A673 (cell line): ENCODE measurements around the gene ADAM17. TPM values are rescaled to one million over a fixed set of nuclear protein-coding genes. Genes with fewer than 3 reads are reported as not detected.

Experiments
- Bru-seq: library from RNA; stranded (reverse); fragments of 400-500 nt; gene quantifications from one replicate; lab custom pipeline; 2021; lab: Mats Ljungman, UMichigan
- BruChase-seq, 2 experiments: library from RNA; stranded (reverse); fragments of 400-500 nt; gene quantifications; one replicate each; lab custom pipeline; 2021; lab: Mats Ljungman, UMichigan
- BruUV-seq: library from RNA; stranded (reverse); fragments of 400-500 nt; replicated peaks from 2 replicates; lab custom pipeline; 2021; lab: Mats Ljungman, UMichigan
- CTCF ChIA-PET: fragments of 300-600 bp; sonication (Branson Sonifier 250); formaldehyde crosslinking; loops from one replicate; lab custom pipeline; 2022; ENCODE audit warnings: antibody characterized with exemption; lab: Charles Lee
- POLR2A ChIA-PET: fragments of 300-600 bp; sonication (Branson Sonifier 250); formaldehyde crosslinking; loops from one replicate; lab custom pipeline; 2022; ENCODE audit warnings: antibody characterized with exemption; ENCODE audit not compliant: low non-redundant PET; lab: Charles Lee
- DNase-seq: peaks from one replicate; pipeline ENCODE4 v3.0.0-alpha.2; 2015; ENCODE audit warnings: low spot score
- H3K27ac ChIP-seq: fragments of 200-600 bp; sonication (generic); 2 replicates; pipeline ENCODE4 v1.5.1; 2016; ENCODE audit warnings: mixed run types, low read depth, mild to moderate bottlenecking, mixed read lengths, antibody characterized with exemption, low read length; ENCODE audit not compliant: poor library complexity, severe bottlenecking
- H3K27me3 ChIP-seq: fragments of 200-600 bp; sonication (generic); replicated peaks from 2 replicates; pipeline ENCODE4 v1.6.1; 2017; ENCODE audit warnings: mixed run types, low read depth, mild to moderate bottlenecking, mixed read lengths, antibody characterized with exemption, low read length; ENCODE audit not compliant: insufficient read depth, poor library complexity
- H3K36me3 ChIP-seq: fragments of 200-600 bp; sonication (generic); 2 replicates; pipeline ENCODE4 v1.6.1; 2016; ENCODE audit warnings: mixed run types, mild to moderate bottlenecking, mixed read lengths, antibody characterized with exemption, low read length; ENCODE audit not compliant: insufficient read depth, poor library complexity, severe bottlenecking
- H3K4me1 ChIP-seq: fragments of 200-600 bp; sonication (generic); 2 replicates; pipeline ENCODE4 v1.6.1; 2017; ENCODE audit warnings: mixed run types, mild to moderate bottlenecking, mixed read lengths, antibody characterized with exemption, low read length; ENCODE audit not compliant: insufficient read depth, poor library complexity, severe bottlenecking
- H3K4me3 ChIP-seq: fragments of 200-600 bp; sonication (generic); 2 replicates; pipeline ENCODE4 v1.5.1; 2016; ENCODE audit warnings: low read depth, mixed run types, mild to moderate bottlenecking, mixed read lengths, low read length; ENCODE audit not compliant: poor library complexity, severe bottlenecking
- H3K9me3 ChIP-seq: fragments of 200-600 bp; sonication (generic); 2 replicates; pipeline ENCODE4 v1.6.1; 2016; ENCODE audit warnings: mixed run types, low read depth, mild to moderate bottlenecking, mixed read lengths, antibody characterized with exemption, low read length; ENCODE audit not compliant: poor library complexity, severe bottlenecking
- EZH2 ChIP-seq: fragments of 200-600 bp; sonication (generic); IDR thresholded peaks from 2 replicates; pipeline ENCODE4 v1.6.1; 2017; ENCODE audit warnings: borderline replicate concordance, low read depth, mild to moderate bottlenecking, mixed read lengths, antibody characterized with exemption, low read length; ENCODE audit not compliant: poor library complexity, severe bottlenecking
- intact Hi-C: fragments of 100-400 bp; cut with micrococcal nuclease; formaldehyde crosslinking; loops from one replicate; pipeline ENCODE4 v1.10.0; 2022; ENCODE audit not compliant: unreplicated experiment
- long read RNA-seq: library from polyadenylated mRNA; stranded (forward); transcript quantifications from one replicate; pipeline ENCODE4 v2.0.0, GENCODE V29; 2022
- total RNA-seq: library from RNA; stranded (reverse); gene quantifications from 2 replicates; pipeline ENCODE4 v1.2.3, GENCODE V29; 2021
- TF ChIP-seq, protein P1 (sequence below): fragments of 300-800, 200-600 bp; sonication (generic); conservative IDR thresholded peaks from 2 replicates; pipeline ENCODE4 v1.5.1; 2017; ENCODE audit warnings: low read depth, mild to moderate bottlenecking, antibody characterized with exemption, low read length, moderate library complexity, mixed read lengths

ADAM17 gene
- total RNA-seq: 34.2 and 40.1 TPM in 2 replicates
- Bru-seq, nascent RNA: percentile 88 among the genes with signal in this experiment
- BruChase-seq, experiment 1, labeled RNA remaining after a 2-hour chase: percentile 87 among the genes with signal in this experiment
- BruChase-seq, experiment 2, labeled RNA remaining after a 6-hour chase: percentile 88 among the genes with signal in this experiment
- long read RNA-seq, full-length matches to known transcripts: 45 of 73 reads
- long read RNA-seq, partial matches to known transcripts: 5 of 73 reads
- long read RNA-seq, other reads (novel, unspliced or antisense): 23 of 73 reads

- Histone ChIP-seq H3K27me3 (no peaks in the 10 kb centered on the region), H3K4me1 (peaks cover 30% of the 10 kb centered on the region), H3K9me3 (no peaks in the 10 kb centered on the region), H3K27ac (peak within 1 kb of the TSS; percentile 96), H3K4me3 (peak within 1 kb of the TSS; percentile 82), H3K36me3 (no peaks in the 10 kb centered on the region)
- TF ChIP-seq EZH2: no peak
- TF ChIP-seq, protein P1, sequence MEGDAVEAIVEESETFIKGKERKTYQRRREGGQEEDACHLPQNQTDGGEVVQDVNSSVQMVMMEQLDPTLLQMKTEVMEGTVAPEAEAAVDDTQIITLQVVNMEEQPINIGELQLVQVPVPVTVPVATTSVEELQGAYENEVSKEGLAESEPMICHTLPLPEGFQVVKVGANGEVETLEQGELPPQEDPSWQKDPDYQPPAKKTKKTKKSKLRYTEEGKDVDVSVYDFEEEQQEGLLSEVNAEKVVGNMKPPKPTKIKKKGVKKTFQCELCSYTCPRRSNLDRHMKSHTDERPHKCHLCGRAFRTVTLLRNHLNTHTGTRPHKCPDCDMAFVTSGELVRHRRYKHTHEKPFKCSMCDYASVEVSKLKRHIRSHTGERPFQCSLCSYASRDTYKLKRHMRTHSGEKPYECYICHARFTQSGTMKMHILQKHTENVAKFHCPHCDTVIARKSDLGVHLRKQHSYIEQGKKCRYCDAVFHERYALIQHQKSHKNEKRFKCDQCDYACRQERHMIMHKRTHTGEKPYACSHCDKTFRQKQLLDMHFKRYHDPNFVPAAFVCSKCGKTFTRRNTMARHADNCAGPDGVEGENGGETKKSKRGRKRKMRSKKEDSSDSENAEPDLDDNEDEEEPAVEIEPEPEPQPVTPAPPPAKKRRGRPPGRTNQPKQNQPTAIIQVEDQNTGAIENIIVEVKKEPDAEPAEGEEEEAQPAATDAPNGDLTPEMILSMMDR: peak; percentile 52
- no TSS peak for BruUV-seq
- ChIA-PET CTCF (interaction anchor here (1.5 kb wide), 1 partner anchor 17 kb away, joined by 3 read pairs; no protein-coding TSS in a partner anchor), POLR2A (interaction anchor here (0.6 to 1.2 kb wide), 3 partner anchors 22 to 75 kb away, joined by 3 to 7 read pairs (median 4); no protein-coding TSS in a partner anchor)
- intact Hi-C loops: no loop called here
- DNase-seq: peak; percentile 96
Measured at GRCh38 chr2:9555297-9556120, at the start of gene ADAM17. Gene ADAM17, minus strand, starts transcription at chr2:9555830. Its CDS starts 225 bp downstream, at chr2:9555605.

GRCh38 chr2:9602412-9602811 is 46.8 kb upstream of the ADAM17 start:
- CTCF ChIA-PET: no interaction called here
- Histone ChIP-seq H3K9me3 (peaks cover 24% of the 10 kb centered on the region), H3K4me1 (no peaks in the 10 kb centered on the region), H3K27ac (no peak overlapping the region), H3K4me3 (no peak overlapping the region), H3K27me3 (no peaks in the 10 kb centered on the region), H3K36me3 (peaks cover 38% of the 10 kb centered on the region)
- TF ChIP-seq EZH2: no peak
- TF ChIP-seq, protein P1: no peak
- intact Hi-C loops: no loop called here
- DNase-seq: no peak
- POLR2A ChIA-PET: interaction anchor here (0.5 kb wide), 1 partner anchor 11 kb away, joined by 3 read pairs; no protein-coding TSS in a partner anchor
- BruUV-seq: no TSS peak

DNA sequence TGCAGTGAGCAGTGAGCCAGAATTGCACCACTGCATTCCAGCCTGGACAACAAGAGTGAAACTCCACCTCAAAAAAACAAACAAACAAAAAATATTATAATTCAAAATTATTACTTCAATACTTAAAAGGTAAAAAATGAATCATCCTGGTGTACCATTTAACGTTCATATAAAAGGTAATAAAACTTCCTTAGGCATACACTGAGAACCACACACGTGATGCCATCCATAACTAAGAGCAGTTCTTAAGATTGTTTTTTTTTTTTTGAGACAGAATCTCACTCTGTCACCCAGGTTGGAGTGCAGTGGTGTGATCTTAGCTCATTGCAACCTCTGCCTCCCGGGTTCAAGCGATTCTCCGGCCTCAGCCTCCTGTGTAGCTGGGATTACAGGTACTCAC is 45.8 kb upstream of the ADAM17 start:
- Histone ChIP-seq H3K36me3 (peaks cover 38% of the 10 kb centered on the region), H3K27ac (no peak overlapping the region), H3K4me1 (peaks cover 6% of the 10 kb centered on the region), H3K9me3 (peaks cover 24% of the 10 kb centered on the region), H3K4me3 (no peak overlapping the region), H3K27me3 (no peaks in the 10 kb centered on the region)
- ChIA-PET CTCF (no interaction called here), POLR2A (no interaction called here)
- no TSS peak for BruUV-seq
- no peak for DNase-seq
- intact Hi-C loops: no loop called here
- no peak for TF ChIP-seq EZH2
